ENCODE data around the gene PLCZ1.

- TF ChIP-seq NR1H2 (CRISPR knock-in tag; IDR thresholded peaks at IDR 0.05) = no peak
- no peak for TF ChIP-seq NR2C2 (CRISPR knock-in tag; IDR thresholded peaks at IDR 0.05)
- no peak for TF ChIP-seq NR2C2 (tag; IDR thresholded peaks at IDR 0.05)
- no peak for TF ChIP-seq MAX (CRISPR knock-in tag; IDR thresholded peaks at IDR 0.05)
- TF ChIP-seq NR3C1 (CRISPR knock-in tag; IDR thresholded peaks at IDR 0.05) = no peak
- TF ChIP-seq OTX1 (CRISPR knock-in tag; IDR thresholded peaks at IDR 0.05) = no peak
- no peak for TF ChIP-seq NFE2L1 (tag; IDR thresholded peaks at IDR 0.05; ENCODE audit: borderline replicate concordance, low read depth)
Observed at GRCh38 chr12:18747895-18748294, 10.1 kb upstream of the PLCZ1 start.
